Caco-2 (cell line): ENCODE results near the gene BAIAP2L2. TPM values are rescaled to one million over a fixed set of nuclear protein-coding genes. Genes with fewer than 3 reads are reported as not detected.
"Not testable (repeated sequence)": the region's sequence is repeated elsewhere in the genome, so short reads cannot be mapped to it uniquely, and the experiment has no call there.

ENCODE experiments used
- BruUV-seq: library from RNA; stranded (reverse); fragments of 400-500 nt; replicated peaks from 2 replicates; lab custom pipeline; 2021; lab: Mats Ljungman, UMichigan
- CTCF ChIA-PET: fragments of 300-600 bp; sonication (Branson Sonifier 250); formaldehyde crosslinking; loops from one replicate; lab custom pipeline; 2022; ENCODE audit warnings: antibody characterized with exemption; lab: Charles Lee
- POLR2A ChIA-PET: fragments of 300-600 bp; sonication (Branson Sonifier 250); formaldehyde crosslinking; loops from one replicate; lab custom pipeline; 2022; ENCODE audit warnings: antibody characterized with exemption; lab: Charles Lee
- DNase-seq, 2 experiments: peaks; one replicate each; pipeline versions ENCODE4 v3.0.0 to v3.0.0-alpha.2; 2020 to 2022
- H3K27me3 ChIP-seq: replicated peaks from 2 replicates; pipeline ENCODE4 v1.6.0; 2011; ENCODE audit warnings: low read length; ENCODE audit not compliant: control insufficient read depth, insufficient read depth
- H3K36me3 ChIP-seq: 2 replicates; pipeline ENCODE4 v1.5.1; 2011; ENCODE audit warnings: low read length; ENCODE audit not compliant: control insufficient read depth, insufficient read depth
- H3K4me1 ChIP-seq: fragments of 250-450 bp; sonication (Bioruptor Pico); 2 replicates; pipeline ENCODE4 v1.5.1; 2020; ENCODE audit warnings: mild to moderate bottlenecking
- H3K4me3 ChIP-seq: 2 replicates; pipeline ENCODE4 v1.5.1; 2011; ENCODE audit warnings: low read depth, mild to moderate bottlenecking, control low read depth, low read length
- H3K9me3 ChIP-seq: fragments of 250-450 bp; sonication (Bioruptor Pico); 2 replicates; pipeline ENCODE4 v1.5.1; 2020; ENCODE audit warnings: mild to moderate bottlenecking, moderate library complexity
- H3K27ac Mint-ChIP-seq: one replicate; pipeline ENCODE4 v1.8.0; 2022; ENCODE audit warnings: mixed read lengths; ENCODE audit not compliant: unreplicated experiment
- H3K27me3 Mint-ChIP-seq: one replicate; pipeline ENCODE4 v1.8.0; 2022; ENCODE audit warnings: mixed read lengths; ENCODE audit not compliant: insufficient read depth, unreplicated experiment
- H3K36me3 Mint-ChIP-seq: one replicate; pipeline ENCODE4 v1.8.0; 2022; ENCODE audit warnings: mild to moderate bottlenecking, mixed read lengths; ENCODE audit not compliant: insufficient read depth, unreplicated experiment
- H3K4me1 Mint-ChIP-seq: one replicate; pipeline ENCODE4 v1.8.0; 2022; ENCODE audit warnings: low read depth, mixed read lengths; ENCODE audit not compliant: unreplicated experiment
- H3K4me3 Mint-ChIP-seq: one replicate; pipeline ENCODE4 v1.8.0; 2022; ENCODE audit warnings: mild to moderate bottlenecking, moderate library complexity, mixed read lengths; ENCODE audit not compliant: unreplicated experiment
- H3K9me3 Mint-ChIP-seq: one replicate; pipeline ENCODE4 v1.8.0; 2022; ENCODE audit warnings: mixed read lengths; ENCODE audit not compliant: unreplicated experiment
- CTCF ChIP-seq, 2 experiments: fragments of 200-600 bp in 1 of 2; IDR thresholded peaks; 1 replicate in 1 of 2; 2 replicates in 1 of 2; pipeline versions ENCODE4 v1.5.1 to v1.8.0; 2011 to 2022; ENCODE audit warnings: antibody characterized with exemption in 1 of 2, control low read depth in 1 of 2, inconsistent platforms in 1 of 2, low read depth in 1 of 2, low read length in 1 of 2, mild to moderate bottlenecking in 1 of 2, moderate library complexity in 1 of 2; ENCODE audit not compliant: insufficient read depth in 1 of 2, severe bottlenecking in 1 of 2, unreplicated experiment in 1 of 2
- intact Hi-C: fragments of 100-400 bp; cut with micrococcal nuclease; formaldehyde crosslinking; loops from one replicate; pipeline ENCODE4 v1.10.0; 2022; ENCODE audit not compliant: unreplicated experiment
- total RNA-seq: library from RNA; stranded (reverse); gene quantifications from 2 replicates; pipeline ENCODE4 v1.2.3, GENCODE V29; 2022

The BAIAP2L2 gene
- total RNA-seq, 1 experiment from 2014 or later, result 4.4 TPM

- no peaks in the 10 kb centered on the region for H3K9me3 Mint-ChIP-seq
- H3K36me3 ChIP-seq, result no peaks in the 10 kb centered on the region
- no peak overlapping the region for H3K4me3 Mint-ChIP-seq
- H3K27me3 ChIP-seq, result no peaks in the 10 kb centered on the region
- no peaks in the 10 kb centered on the region for H3K9me3 ChIP-seq
- peaks cover 6% of the 10 kb centered on the region for H3K4me1 Mint-ChIP-seq
- no peaks in the 10 kb centered on the region for H3K4me1 ChIP-seq
- ChIA-PET POLR2A (no interaction called here), CTCF (no interaction called here)
- no peak for DNase-seq
- no TSS peak for BruUV-seq
- no peak overlapping the region for H3K27ac Mint-ChIP-seq
- no peak for TF ChIP-seq CTCF (IDR thresholded peaks at IDR 0.05; ENCODE audit: insufficient read depth in 1 of 2, low read depth in 1 of 2, low read length in 1 of 2, severe bottlenecking in 1 of 2, unreplicated experiment in 1 of 2)
- H3K36me3 Mint-ChIP-seq, result peaks cover 6% of the 10 kb centered on the region
- no peak overlapping the region for H3K4me3 ChIP-seq
- intact Hi-C loops, result no loop called here
- no peaks in the 10 kb centered on the region for H3K27me3 Mint-ChIP-seq
These were observed 13.9 kb upstream of the BAIAP2L2 start for GRCh38 chr22:38124236-38124974.

GRCh38 chr22:38122616-38123015 is 12.1 kb upstream of the BAIAP2L2 start:
- Mint-ChIP-seq H3K36me3 (peaks cover 6% of the 10 kb centered on the region), H3K27ac (no peak overlapping the region), H3K4me1 (peaks cover 6% of the 10 kb centered on the region), H3K27me3 (no peaks in the 10 kb centered on the region), H3K4me3 (no peak overlapping the region), H3K9me3 (no peaks in the 10 kb centered on the region)
- H3K4me1 ChIP-seq, result no peaks in the 10 kb centered on the region
- no peaks in the 10 kb centered on the region for H3K9me3 ChIP-seq
- CTCF ChIA-PET, result no interaction called here
- no TSS peak for BruUV-seq
- DNase-seq, result no peak
- TF ChIP-seq CTCF (IDR thresholded peaks at IDR 0.05; ENCODE audit: insufficient read depth in 1 of 2, low read depth in 1 of 2, low read length in 1 of 2, severe bottlenecking in 1 of 2, unreplicated experiment in 1 of 2), result no peak
- no peak overlapping the region for H3K4me3 ChIP-seq
- H3K36me3 ChIP-seq, result no peaks in the 10 kb centered on the region
- H3K27me3 ChIP-seq, result no peaks in the 10 kb centered on the region
- POLR2A ChIA-PET, result no interaction called here
- intact Hi-C loops, result no loop called here

- Mint-ChIP-seq H3K27me3 (no peaks in the 10 kb centered on the region), H3K4me1 (peaks cover 6% of the 10 kb centered on the region), H3K4me3 (no peak overlapping the region), H3K9me3 (no peaks in the 10 kb centered on the region), H3K27ac (no peak overlapping the region), H3K36me3 (peaks cover 6% of the 10 kb centered on the region)
- Histone ChIP-seq H3K4me1 (no peaks in the 10 kb centered on the region), H3K9me3 (no peaks in the 10 kb centered on the region), H3K4me3 (no peak overlapping the region), H3K36me3 (no peaks in the 10 kb centered on the region), H3K27me3 (no peaks in the 10 kb centered on the region)
- DNase-seq, result no peak
- ChIA-PET POLR2A (interaction anchor here (0.6 kb wide), 1 partner anchor 74 kb away, joined by 5 read pairs; no protein-coding TSS in a partner anchor), CTCF (no interaction called here)
- intact Hi-C loops, result no loop called here
- no peak for TF ChIP-seq CTCF (IDR thresholded peaks at IDR 0.05; ENCODE audit: insufficient read depth in 1 of 2, low read depth in 1 of 2, low read length in 1 of 2, severe bottlenecking in 1 of 2, unreplicated experiment in 1 of 2)
- no TSS peak for BruUV-seq
These were observed 10.1 kb upstream of the BAIAP2L2 start for GRCh38 chr22:38120359-38121110.

GRCh38 chr22:38118747-38119146 is 8.3 kb upstream of the BAIAP2L2 start:
- H3K36me3 ChIP-seq, H3K4me3 ChIP-seq, H3K27me3 ChIP-seq, H3K27me3 Mint-ChIP-seq, DNase-seq, H3K36me3 Mint-ChIP-seq, H3K4me1 ChIP-seq, H3K9me3 Mint-ChIP-seq, BruUV-seq, H3K4me1 Mint-ChIP-seq, H3K9me3 ChIP-seq, CTCF ChIA-PET, POLR2A ChIA-PET, H3K27ac Mint-ChIP-seq, H3K4me3 Mint-ChIP-seq: not testable (repeated sequence)
- intact Hi-C loops, result loop anchor here (10.0 kb wide), 2 partner anchors 66 to 96 kb away; partner anchors contain the start of gene PLA2G6
